Left renal pelvis (tissue), 4 donors: ENCODE measurements around the gene PPY. TPM values are rescaled to one million over a fixed set of nuclear protein-coding genes. Genes with fewer than 3 reads are reported as not detected.
"Not testable (repeated sequence)": the region's sequence is repeated elsewhere in the genome, so short reads cannot be mapped to it uniquely, and the experiment has no call there.

Experiments
- DNase-seq, 4 donors: peaks; one replicate each; pipeline ENCODE4 v3.0.0-alpha.2; 2013; ENCODE audit warnings: low read depth in 4 of 4, low spot score in 3 of 4
- polyA plus RNA-seq, 4 donors: library from polyadenylated mRNA; unstranded; fragments of 120-200 nt; gene quantifications; one replicate each; pipeline ENCODE4 v1.2.1, GENCODE V29; 2013; ENCODE audit not compliant: insufficient read length in 4 of 4

The PPY gene
- polyA plus RNA-seq, 4 donors, result 0.34 to 0.43 TPM; not detected in 2

GRCh38 chr17:43935204-43935925, 6.9 kb downstream of the PPY start:
- no peak for DNase-seq

- DNase-seq, result no peak
Measured at GRCh38 chr17:43932923-43933322, 9.4 kb downstream of the PPY start.

GRCh38 chr17:43932357-43932756, 9.9 kb downstream of the PPY start:
- no peak for DNase-seq

GRCh38 chr17:43931062-43931571, 11.2 kb downstream of the PPY start:
- no peak for DNase-seq

- no peak for DNase-seq
Measured at GRCh38 chr17:43928609-43929008, 13.7 kb downstream of the PPY start.

- not testable (repeated sequence) for DNase-seq
Measured at GRCh38 chr17:43927929-43928328, 14.3 kb downstream of the PPY start.

- no peak for DNase-seq
Measured at GRCh38 chr17:43927060-43927864, 15.0 kb downstream of the PPY start.

GRCh38 chr17:43924558-43924957, 17.7 kb downstream of the PPY start:
- no peak for DNase-seq

- no peak for DNase-seq
Measured at GRCh38 chr17:43920500-43921095, 21.7 kb downstream of the PPY start.

GRCh38 chr17:43918026-43918389, 24.3 kb downstream of the PPY start:
- DNase-seq, result no peak

GRCh38 chr17:43917348-43918025, 24.8 kb downstream of the PPY start:
- no peak for DNase-seq

- DNase-seq, result no peak
Measured at GRCh38 chr17:43917016-43917347, 25.3 kb downstream of the PPY start.

GRCh38 chr17:43916385-43916784, 25.9 kb downstream of the PPY start:
- DNase-seq, result no peak

GRCh38 chr17:43915559-43915958, 26.7 kb downstream of the PPY start:
- no peak for DNase-seq

GRCh38 chr17:43914451-43914850, 27.8 kb downstream of the PPY start:
- no peak for DNase-seq

- no peak for DNase-seq
Measured at GRCh38 chr17:43913584-43913983, 28.7 kb downstream of the PPY start.

- DNase-seq, result no peak
Measured at GRCh38 chr17:43912635-43913304, 29.5 kb downstream of the PPY start.

GRCh38 chr17:43911904-43912303, 30.4 kb downstream of the PPY start:
- no peak for DNase-seq

GRCh38 chr17:43909537-43910231, 32.6 kb downstream of the PPY start:
- DNase-seq, result no peak
